GM18870 (cell line): Measurements from ENCODE around the gene SAFB.
"Not testable (repeated sequence)": the region's sequence is repeated elsewhere in the genome, so short reads cannot be mapped to it uniquely, and the experiment has no call there.

Experiments
- ATAC-seq: cut with Tn5 transposase; IDR thresholded peaks from one replicate; pipeline ENCODE4 v1.9.1; 2021; ENCODE audit warnings: moderate library complexity; ENCODE audit not compliant: unreplicated experiment

The SAFB gene

DNA sequence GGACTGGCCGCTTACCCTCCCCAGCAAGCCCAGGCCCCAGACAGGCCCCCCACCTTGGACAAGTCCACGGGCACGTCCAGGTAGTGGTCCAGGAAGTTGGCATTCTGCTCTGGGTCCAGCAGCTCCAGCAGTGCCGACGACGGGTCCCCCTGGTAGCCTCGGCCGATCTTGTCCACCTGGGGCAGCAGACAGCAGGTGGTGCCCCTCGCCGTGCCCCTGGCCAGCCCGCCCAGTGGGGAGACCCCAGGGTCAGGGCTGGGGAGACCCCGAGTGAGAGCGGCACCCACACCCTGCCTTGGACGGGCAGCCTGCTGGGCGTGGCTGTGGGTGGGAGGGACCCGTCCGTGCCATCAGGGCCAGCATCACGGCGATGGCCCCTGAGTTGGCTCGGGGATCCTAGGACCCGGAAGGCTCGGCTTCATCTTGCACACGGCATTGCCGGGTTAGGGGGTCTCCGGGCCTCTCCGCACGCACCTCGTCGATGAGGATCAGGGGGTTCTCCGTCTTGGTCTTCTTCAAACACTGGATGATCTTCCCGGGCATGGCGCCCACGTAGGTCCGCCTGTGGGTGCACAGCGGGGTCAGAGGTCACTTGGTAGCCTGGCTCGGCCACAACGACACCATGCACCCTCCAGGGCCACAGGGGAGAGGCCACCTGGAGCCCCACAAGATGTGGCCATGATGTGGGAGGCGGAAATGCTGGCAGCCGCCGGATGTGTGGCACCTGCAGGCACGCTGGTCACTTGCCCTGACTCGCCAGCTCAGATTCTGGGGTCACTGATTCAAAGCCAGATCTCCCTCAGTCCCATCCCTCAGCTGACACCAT lies 73.5 kb downstream of the SAFB start:
- no peak for ATAC-seq

DNA sequence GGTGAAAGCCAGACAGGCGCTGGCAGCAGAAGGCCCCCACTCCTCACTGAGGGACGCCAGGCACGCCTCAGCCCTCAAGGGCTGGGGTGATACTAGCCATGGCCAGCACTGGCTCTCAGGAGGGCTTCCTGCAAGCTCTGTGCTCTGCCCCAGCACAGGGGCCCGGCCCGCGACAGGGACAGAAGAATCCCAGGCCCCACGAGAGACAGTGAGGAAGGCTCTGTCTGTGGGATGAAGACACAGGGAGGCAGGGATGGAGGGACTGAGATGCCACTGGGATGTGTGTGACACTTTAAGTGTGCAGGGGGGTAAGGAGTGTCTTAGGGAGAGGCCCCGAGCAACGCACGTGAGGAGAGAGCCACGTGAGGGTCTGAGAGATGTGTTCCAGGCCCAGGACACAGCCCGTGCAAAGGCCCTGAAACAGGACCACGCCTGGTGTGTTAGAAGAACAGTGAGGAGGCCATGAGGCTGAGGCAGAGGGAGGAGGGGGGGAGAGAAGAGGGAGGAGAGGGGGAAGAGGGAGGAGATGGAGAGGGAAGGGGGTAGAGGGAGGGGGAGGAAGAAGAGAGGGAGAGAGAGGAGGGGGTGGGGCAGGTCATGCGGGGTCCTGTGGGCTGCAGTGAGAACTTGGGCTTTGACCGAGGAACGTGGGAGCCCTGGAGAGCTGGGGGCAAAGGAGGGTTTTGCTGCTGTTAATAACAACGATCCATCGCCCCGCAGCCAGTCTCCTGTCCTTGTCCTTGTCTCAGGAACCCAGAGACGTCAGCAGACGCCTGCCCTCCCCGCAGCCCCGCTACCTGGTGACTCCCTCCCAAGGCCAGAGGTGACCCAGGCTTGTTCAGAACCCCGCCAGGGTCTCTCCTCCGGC lies 74.4 kb downstream of the SAFB start:
- no peak for ATAC-seq

DNA sequence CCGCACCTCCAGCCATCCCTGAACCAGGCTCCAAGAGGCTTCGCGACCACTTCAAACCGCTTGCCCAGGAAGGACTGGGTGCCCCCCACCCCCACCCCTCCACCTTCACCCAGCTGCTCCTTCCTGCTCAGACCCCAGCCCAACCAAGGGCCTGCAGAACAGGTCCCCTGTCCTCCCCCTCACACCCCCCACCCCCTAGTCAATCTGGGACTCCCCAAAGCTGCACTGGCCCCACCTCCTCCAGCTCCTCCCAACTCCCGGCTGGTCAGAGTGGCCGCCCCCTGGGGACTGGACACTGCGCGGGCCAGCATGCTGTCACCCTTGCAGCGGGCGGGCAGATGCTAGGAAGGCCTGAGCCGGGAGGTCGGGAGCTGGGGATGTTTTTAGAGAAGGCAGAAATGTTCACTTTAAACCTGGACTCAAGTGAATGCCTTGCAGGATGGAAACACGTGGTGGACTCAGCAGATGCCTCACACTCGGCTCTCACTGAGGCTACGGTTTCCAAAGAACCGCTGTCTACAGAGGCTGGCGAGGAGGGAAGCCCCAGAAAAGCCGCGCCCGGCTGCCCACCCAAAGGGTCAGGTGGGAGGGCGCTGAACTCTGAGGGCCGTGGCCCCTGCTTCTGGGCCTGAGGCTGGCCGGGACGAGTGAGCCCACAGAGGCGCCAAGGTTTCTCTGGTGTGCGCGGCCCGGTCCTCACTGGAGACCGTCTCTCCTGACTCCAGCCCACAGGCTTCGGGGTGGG lies 75.2 kb downstream of the SAFB start:
- ATAC-seq = no peak

DNA sequence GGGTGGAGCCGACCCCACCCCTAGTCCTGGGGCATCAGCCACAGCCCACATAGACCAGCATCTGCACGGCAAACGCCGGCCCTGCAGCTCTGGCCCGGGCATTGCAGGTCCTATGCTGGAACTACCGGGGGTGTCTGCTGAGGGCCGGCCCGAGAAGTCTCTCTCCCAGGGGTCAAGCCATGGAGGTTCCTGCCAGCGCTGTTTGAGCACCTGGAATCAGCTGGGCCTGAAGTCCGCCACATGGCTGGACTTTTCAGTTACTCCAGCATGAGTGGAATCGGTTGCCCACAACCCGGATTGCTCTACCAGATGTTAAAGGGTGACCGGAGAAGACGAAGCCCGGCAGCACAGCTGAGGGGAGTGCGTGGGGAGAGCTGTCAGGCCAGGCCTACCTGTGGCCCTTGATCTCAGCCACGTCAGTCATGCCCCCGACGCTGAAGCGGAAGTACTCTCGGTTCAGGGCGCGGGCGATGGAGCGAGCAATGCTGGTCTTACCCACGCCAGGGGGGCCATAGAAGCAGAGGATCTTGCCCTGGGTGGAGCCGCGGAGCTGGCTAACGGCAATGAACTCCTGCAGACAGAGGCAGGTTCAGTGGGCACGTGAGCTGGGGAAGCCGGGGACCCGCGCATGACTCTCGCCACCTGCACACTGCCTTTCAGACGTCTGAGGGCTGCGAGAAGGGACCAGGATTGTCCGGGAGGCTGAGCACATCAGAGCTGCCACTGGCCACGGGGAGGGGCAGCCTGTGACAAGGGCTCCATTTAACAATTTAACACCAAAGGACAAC lies 75.9 kb downstream of the SAFB start:
- ATAC-seq = no peak

DNA sequence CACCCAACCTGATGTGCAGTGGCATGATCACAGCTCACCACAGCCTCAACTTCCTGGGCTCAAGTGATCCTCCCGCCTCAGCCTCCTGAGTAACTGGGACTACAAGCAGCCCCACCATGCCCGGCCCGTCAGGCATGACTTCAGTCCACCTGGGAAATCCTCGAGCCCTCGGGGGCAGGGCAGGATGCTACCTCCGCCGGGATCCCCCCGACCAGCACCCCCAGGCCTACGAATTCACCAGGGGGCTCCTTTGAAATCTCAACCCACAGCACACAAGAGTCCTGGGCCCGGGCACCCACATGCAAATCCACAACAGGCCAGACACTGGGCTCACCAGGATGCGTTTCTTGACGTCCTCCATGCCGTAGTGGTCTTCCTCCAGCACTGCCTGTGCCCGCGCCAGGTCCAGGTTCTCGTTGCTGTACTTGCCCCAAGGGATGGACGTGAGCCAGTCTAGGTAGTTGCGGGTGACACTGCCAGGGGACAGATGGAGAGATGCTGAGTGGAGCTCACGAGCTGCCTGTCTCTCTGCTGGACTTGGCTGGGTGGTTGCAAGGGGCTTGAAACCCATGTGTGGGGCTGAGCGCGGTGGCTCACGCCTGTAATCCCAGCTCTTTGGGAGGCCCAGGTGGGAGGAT lies 77.7 kb downstream of the SAFB start:
- ATAC-seq = no peak

DNA sequence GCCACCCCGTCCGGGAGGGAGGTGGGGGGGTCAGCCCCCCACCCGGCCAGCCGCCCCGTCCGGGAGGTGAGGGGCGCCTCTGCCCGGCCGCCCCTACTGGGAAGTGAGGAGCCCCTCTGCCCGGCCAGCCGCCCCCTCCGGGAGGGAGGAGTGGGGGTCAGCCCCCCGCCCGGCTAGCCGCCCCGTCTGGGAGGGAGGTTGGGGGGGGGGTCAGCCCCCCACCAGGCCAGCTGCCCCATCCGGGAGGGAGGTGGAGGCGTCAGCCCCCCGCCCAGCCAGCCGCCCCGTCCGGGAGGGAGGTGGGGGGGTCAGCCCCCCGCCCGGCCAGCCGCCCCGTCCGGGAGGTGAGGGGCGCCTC lies 79.1 kb downstream of the SAFB start:
- ATAC-seq = not testable (repeated sequence)

DNA sequence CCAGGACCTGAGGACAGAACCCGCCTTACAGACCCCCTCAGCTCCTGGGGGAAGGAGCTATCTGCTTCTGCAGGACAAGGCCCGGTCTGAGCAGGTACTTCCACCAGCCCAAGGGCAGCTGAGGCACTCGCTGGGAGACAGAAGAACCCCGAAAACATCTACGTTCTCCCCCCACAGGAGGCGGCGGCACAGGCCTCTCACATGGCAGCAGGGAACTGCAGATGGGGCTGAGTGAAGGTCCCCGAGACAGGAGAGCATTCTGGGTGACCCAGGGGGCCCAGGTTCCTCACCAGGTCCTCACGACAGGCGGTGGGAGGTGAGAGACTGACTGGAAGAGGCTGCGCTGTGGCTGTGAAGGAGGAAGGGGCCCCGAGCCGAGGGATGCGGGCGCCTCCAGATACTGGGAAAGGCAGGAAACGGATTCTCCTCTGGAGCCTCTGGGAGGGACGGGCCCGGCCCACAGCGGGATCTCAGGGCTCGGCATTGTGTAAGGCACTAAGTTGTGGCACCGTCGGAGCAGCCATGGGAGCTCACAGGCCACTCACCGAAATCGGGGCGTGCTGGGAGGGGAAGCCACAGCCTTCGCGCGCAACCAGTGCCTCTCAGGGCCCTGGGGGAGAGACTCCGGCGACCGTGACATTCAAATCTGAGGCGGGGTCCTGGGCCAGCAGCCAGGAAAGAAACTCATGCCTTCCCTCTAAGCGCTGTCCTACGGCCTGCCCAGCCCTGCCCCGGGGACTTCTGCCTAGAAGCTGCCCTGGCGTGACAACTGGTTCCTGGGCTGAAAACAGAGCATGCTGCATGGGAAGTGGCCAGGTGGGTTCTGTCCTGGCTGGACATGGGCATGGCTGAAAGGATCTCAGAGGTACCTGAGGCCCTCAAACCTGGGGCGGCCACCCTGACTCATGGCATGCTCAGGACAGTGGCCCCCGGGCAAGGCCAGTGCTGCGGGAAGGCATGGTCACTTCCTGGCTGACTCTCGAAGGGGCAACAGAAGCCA lies 81.2 kb downstream of the SAFB start:
- ATAC-seq = no peak

DNA sequence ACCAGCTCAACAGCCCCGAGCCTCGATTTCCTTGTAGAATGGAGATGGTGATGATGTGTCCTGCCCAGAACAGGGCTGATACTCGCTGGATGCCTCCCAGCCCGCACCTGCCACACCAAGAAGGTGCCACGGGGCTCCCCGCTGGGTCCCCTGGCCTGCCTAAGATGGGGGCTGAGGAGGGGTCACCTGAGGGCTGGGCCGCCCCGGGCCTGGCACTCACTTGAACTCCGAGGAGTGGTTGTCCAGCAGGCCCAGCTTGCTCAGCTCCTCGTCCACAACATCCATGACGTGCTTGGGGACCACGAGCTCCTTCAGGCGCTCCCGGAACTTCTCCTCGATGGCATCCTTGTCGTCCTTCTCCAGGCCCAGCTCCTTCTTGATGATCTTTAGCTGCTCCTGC lies 82.7 kb downstream of the SAFB start:
- ATAC-seq = no peak

DNA sequence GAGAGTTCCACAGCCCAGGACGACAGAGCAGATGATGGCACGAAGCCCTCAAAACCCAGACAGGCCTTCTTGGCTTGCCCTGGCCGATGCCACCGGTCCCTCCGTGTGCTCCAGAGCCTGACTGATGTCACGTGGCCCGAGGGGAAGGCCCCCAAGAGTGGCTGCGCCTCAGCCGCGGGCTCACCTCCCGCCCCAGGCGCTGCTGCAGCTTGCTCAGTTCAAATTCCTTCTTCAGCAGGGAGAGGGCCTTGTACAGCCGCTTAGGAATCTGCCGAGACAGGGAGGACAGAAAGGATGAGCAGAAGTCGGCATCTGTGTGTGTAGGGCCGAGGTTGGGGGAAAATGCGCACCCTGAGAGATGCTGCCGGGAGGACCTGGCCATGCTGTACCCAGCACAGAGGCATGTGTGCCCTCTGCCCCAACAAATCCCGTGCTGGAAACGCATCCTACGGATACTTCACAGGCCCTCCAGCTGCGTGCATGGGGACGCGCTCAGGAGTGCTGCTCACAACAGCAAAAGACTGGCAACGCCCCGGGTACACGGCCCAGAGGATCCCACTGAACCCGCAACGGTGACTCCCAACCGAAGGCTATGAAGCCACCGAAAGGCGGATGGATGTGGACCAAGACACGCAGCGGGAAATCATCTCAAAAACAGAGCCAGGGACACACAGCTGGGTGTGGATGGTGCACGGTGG lies 84.1 kb downstream of the SAFB start:
- ATAC-seq = no peak

DNA sequence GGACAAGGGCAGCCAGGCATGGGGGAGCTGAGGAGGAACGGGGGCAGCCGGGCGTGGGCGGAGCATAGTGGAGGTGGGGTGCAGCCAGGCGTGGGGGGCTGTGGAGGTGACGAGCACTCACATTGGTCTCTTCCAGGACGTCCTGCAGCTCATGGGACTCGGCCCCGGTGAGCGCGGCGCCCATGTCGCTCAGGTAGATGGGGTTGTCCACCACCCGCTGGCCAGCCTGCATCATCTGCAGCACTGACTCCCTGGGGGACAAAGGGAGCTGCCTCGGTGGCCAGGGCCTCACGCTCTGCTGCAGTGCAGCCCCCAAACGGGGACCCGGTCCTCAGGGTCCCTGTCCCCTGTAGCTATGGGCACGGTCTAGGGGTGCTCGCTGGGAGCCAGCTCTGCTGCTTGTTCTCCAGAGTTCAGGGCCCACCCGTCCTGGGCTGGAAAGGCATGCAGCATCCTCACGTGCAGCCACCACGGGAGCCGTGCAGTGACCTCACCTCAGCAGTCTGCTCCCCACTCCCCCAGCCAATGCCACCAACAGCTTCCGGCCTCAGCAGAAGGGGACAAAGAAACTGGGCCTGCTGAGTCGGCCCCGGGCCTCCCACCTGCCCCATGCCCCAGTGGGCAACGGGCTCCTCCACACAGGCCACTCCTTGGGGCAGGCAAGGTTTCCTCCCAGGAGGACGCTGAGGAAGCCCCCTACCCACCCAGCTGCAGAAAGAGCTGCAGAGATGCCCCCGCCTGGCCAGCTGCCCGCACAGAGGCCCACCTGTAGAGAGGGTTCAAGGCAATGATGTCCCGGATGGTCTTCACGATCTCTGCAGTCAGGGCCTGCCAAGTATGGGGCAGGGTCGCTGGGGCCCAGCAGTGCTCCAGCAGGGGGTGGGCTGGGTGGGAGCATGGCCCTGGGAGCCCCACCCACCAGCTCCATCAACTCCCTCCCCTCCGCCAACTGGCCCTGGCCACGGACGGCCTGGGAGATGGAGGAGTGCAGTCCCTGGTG lies 85.0 kb downstream of the SAFB start:
- no peak for ATAC-seq

DNA sequence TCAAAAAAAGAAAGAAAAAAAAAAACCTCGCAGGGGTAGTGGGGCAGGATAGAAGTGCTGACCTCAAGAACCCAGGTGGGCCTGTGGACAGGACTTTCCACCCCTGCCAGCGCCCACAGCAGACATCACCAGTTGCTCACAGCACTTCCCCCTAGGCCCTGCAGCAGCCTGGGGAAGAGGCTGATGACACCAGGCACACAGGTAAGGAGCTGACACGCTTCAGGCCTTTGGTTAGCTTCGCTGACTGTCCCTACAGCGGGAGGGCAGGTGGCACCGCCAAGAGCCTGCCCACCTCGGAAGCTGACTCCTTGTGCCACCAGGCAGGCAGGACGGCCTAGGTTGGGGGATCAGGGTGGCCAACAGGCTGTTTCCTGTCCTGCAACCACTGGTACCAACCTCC lies 88.1 kb downstream of the SAFB start:
- no peak for ATAC-seq

DNA sequence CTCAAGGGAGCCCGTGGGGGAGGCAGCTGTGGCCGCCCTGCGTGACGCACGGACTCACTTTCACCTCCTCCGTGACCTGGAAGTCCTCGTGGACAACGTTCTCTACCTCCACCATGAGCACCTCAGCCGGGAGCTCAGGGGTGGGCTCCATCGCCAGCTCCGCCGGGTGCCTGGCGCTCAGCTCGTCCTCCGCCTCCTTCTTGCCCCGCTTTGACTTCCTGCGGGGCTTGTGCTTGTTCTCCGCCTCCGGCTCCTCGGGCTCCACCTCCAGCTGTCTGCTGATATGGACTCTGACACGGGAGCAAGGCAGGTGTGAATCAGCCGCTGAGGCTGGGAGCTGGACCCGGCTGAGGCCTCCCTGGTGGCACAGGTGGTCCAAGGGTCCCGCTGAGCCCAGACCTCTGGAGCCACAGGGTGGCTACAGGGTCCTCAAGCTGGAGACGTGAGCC lies 88.9 kb downstream of the SAFB start:
- no peak for ATAC-seq

DNA sequence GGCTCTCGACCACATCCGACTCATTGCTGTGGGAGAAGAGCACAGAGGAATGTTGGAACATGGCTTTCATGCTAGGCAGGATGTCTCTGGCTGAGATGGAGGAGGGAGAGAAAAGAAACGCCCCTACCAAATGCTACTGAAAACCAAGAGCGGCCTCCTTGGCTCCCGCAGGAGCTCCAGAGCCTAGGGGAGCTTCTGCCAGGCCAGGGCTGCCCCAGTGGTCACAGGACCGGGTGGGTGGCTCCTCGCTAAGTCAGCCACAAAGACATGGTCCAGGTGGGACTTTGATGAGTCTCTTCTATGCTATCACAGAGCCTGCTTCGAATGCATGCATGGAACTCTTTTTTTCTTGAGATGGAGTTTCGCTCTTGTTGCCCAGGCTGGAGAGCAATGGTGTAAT lies 90.3 kb downstream of the SAFB start:
- no peak for ATAC-seq

DNA sequence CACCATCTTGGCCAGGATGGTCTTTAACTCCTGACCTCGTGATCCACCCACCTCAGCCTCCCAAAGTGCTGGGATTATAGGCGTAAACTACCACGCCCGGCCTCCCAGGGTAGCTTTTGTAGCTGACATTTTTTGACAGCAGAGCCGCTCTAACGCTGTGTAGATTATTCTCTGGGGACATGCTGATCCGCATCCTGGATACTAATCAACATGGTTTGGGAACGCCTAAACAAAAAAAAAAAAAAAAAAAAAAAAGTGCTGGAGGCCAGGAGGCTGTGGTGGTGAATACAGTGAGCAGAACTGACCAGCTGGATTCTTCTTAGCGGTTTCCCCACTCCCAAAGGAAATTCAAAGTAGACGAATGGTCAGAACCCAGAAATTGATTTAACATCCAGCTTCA lies 91.9 kb downstream of the SAFB start:
- no peak for ATAC-seq

DNA sequence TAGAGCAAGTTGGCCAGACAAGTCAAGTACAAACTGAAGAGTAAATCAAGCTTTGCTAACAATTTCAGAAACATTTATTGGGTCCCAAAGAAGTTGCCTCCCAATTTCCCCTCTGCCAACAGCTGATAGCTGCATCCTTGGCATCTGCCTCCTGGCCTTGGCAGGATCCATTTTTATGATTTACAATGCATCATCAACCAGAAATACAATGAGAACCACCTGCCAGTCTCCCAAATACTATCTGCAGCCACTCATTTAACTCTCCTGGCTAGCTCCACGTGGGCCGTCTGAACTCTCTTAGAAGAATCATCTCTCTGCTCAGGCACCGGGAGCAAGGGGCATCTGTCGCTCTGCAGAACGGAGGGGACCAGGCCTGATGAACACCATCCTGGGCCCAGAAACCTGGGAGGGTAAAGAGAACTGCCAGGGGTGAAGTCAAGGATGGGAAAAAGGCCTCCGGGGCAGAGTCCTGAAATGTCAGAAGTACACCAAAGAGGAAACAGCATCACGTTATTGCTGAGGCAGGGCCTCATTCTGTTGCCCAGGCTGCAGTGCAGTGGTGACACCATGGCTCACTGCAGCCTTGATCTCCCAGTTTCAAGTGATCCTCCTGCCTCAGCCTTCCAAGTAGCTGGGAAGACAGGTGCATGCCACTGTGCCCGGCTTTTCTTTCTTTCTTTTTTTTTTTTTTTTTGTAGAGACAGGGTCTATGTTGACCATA lies 94.5 kb downstream of the SAFB start:
- no peak for ATAC-seq
